ENCODE results near the gene ZNF613. TPM values are rescaled to one million over a fixed set of nuclear protein-coding genes. Genes with fewer than 3 reads are reported as not detected.
A peak's percentile ranks its signal among the peaks of the same experiment; 100 is the strongest.
"Not testable (repeated sequence)": the region's sequence is repeated elsewhere in the genome, so short reads cannot be mapped to it uniquely, and the experiment has no call there.

ZNF613 gene
- total RNA-seq, 3 donors from 2014 or later (not counting 1 experiment from before 2014, with no cell fraction given): 1.8 to 3.9 (median 2.5) TPM

GRCh38 chr19:51944798-51945552, 17.7 kb downstream of the ZNF613 start:
- no peak for ATAC-seq
- TF ChIP-seq CTCF (IDR thresholded peaks at IDR 0.05): no peak
- Histone ChIP-seq H3K9me3 (ENCODE audit: control insufficient read depth, insufficient read depth, low read length) (peaks cover 72% of the 10 kb centered on the region), H3K36me3 (ENCODE audit: control insufficient read depth, insufficient read depth, low read length) (peaks cover 48% of the 10 kb centered on the region), H3K4me1 (ENCODE audit: control insufficient read depth, insufficient read depth, low read length) (no peaks in the 10 kb centered on the region), H3K27me3 (ENCODE audit: control insufficient read depth, insufficient read depth, low read length) (no peaks in the 10 kb centered on the region), H3K27ac (ENCODE audit: low read length) (no peak overlapping the region), H3K4me3 (ENCODE audit: low read length) (no peak overlapping the region)
- no peak for DNase-seq
- no peak overlapping the region for H3K4me3 Mint-ChIP-seq
- peaks cover 85% of the 10 kb centered on the region for H3K36me3 Mint-ChIP-seq
- H3K27me3 Mint-ChIP-seq (ENCODE audit: low read depth in 2 of 2): no peaks in the 10 kb centered on the region
- 93% methylated on average over 7 of the region's 7 CpGs for WGBS (ENCODE audit: insufficient coverage)
- peaks cover 19 to 55% of the 10 kb centered on the region in 2 donors for H3K9me3 Mint-ChIP-seq
- H3K27ac Mint-ChIP-seq: no peak overlapping the region
- intact Hi-C loops (cut with micrococcal nuclease): loop anchor here (10.0 kb wide), 1 partner anchor 60 kb away; the partner anchor contains the start of gene ZNF577
- H3K4me1 Mint-ChIP-seq: no peaks in the 10 kb centered on the region

DNA sequence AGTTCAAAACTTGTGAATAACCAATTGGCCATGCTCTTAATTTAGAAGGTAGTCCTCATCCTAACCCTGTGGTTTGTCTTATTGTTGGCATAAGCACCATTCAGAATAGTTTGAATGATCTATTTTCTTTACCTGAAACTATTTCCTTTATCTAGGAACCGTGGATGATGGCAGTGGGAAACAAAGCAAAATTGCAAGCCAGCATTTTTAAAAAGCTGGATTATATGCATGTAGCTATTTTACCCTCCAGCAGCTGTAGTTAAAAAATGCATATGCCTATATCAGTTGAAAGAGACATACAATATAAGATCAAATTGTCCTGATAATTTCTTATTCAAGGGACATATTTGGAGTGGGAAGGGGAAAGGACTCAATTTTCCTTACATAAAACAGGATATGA, 19.3 kb downstream of the ZNF613 start:
- no peak for ATAC-seq
- Histone ChIP-seq H3K9me3 (ENCODE audit: control insufficient read depth, insufficient read depth, low read length) (peaks cover 67% of the 10 kb centered on the region), H3K4me3 (ENCODE audit: low read length) (no peak overlapping the region), H3K27me3 (ENCODE audit: control insufficient read depth, insufficient read depth, low read length) (no peaks in the 10 kb centered on the region), H3K27ac (ENCODE audit: low read length) (no peak overlapping the region), H3K36me3 (ENCODE audit: control insufficient read depth, insufficient read depth, low read length) (peaks cover 33% of the 10 kb centered on the region), H3K4me1 (ENCODE audit: control insufficient read depth, insufficient read depth, low read length) (no peaks in the 10 kb centered on the region)
- intact Hi-C loops (cut with micrococcal nuclease): loop anchor here (10.0 kb wide), 1 partner anchor 62 kb away; the partner anchor contains the start of gene ZNF577
- TF ChIP-seq CTCF (IDR thresholded peaks at IDR 0.05): no peak
- no peaks in the 10 kb centered on the region for H3K27me3 Mint-ChIP-seq (ENCODE audit: low read depth in 2 of 2)
- H3K9me3 Mint-ChIP-seq: peaks cover 14 to 56% of the 10 kb centered on the region in 2 donors
- WGBS (ENCODE audit: insufficient coverage): no CpG with 5 or more reads among the region's 1 CpG
- H3K36me3 Mint-ChIP-seq: peaks cover 82% of the 10 kb centered on the region
- no peak overlapping the region for H3K27ac Mint-ChIP-seq
- H3K4me1 Mint-ChIP-seq: no peaks in the 10 kb centered on the region
- no peak overlapping the region for H3K4me3 Mint-ChIP-seq
- DNase-seq: no peak

- Mint-ChIP-seq H3K27ac (no peak overlapping the region), H3K27me3 (ENCODE audit: low read depth in 2 of 2) (no peaks in the 10 kb centered on the region), H3K4me1 (no peaks in the 10 kb centered on the region), H3K9me3 (peaks cover 9 to 45% of the 10 kb centered on the region in 2 donors), H3K4me3 (peak overlapping the region; percentile 9), H3K36me3 (peaks cover 68% of the 10 kb centered on the region)
- Histone ChIP-seq H3K27ac (ENCODE audit: low read length) (no peak overlapping the region), H3K36me3 (ENCODE audit: control insufficient read depth, insufficient read depth, low read length) (peaks cover 9% of the 10 kb centered on the region), H3K27me3 (ENCODE audit: control insufficient read depth, insufficient read depth, low read length) (no peaks in the 10 kb centered on the region), H3K9me3 (ENCODE audit: control insufficient read depth, insufficient read depth, low read length) (peaks cover 55% of the 10 kb centered on the region), H3K4me3 (ENCODE audit: low read length) (no peak overlapping the region), H3K4me1 (ENCODE audit: control insufficient read depth, insufficient read depth, low read length) (no peaks in the 10 kb centered on the region)
- intact Hi-C loops (cut with micrococcal nuclease): loop anchor here (10.0 kb wide), 1 partner anchor 64 kb away; the partner anchor contains the start of gene ZNF577
- TF ChIP-seq CTCF (IDR thresholded peaks at IDR 0.05): no peak
- WGBS (ENCODE audit: insufficient coverage): 24% methylated on average over 25 of the region's 25 CpGs
- no peak for DNase-seq
- ATAC-seq: no peak
Observed at GRCh38 chr19:51948975-51949374, 21.7 kb downstream of the ZNF613 start.

GRCh38 chr19:51957846-51958245, 30.6 kb downstream of the ZNF613 start:
- peaks cover 49% of the 10 kb centered on the region for H3K36me3 Mint-ChIP-seq
- 90% methylated on average over 2 of the region's 4 CpGs for WGBS (ENCODE audit: insufficient coverage)

More at GRCh38 chr19:51957846-51958245, 30.6 kb downstream of the ZNF613 start:
- H3K27me3 Mint-ChIP-seq (ENCODE audit: low read depth in 2 of 2); ATAC-seq; H3K4me3 ChIP-seq (ENCODE audit: low read length); DNase-seq; H3K27ac Mint-ChIP-seq; H3K4me1 ChIP-seq (ENCODE audit: control insufficient read depth, insufficient read depth, low read length); H3K36me3 ChIP-seq (ENCODE audit: control insufficient read depth, insufficient read depth, low read length); H3K4me3 Mint-ChIP-seq; H3K27me3 ChIP-seq (ENCODE audit: control insufficient read depth, insufficient read depth, low read length); H3K27ac ChIP-seq (ENCODE audit: low read length); intact Hi-C loops (cut with micrococcal nuclease); H3K4me1 Mint-ChIP-seq: not testable (repeated sequence)
- peaks cover 55% of the 10 kb centered on the region for H3K9me3 ChIP-seq (ENCODE audit: control insufficient read depth, insufficient read depth, low read length)
- peaks cover 12 to 36% of the 10 kb centered on the region in 2 donors for H3K9me3 Mint-ChIP-seq

All from natural killer cell (primary cell).